ENCODE data around the gene SYNE2. TPM values are rescaled to one million over a fixed set of nuclear protein-coding genes. Genes with fewer than 3 reads are reported as not detected.
"Not testable (repeated sequence)": the region's sequence is repeated elsewhere in the genome, so short reads cannot be mapped to it uniquely, and the experiment has no call there.

SYNE2 gene
- total RNA-seq, 2 donors from 2014 or later, result 39.4 to 41.0 TPM

DNA sequence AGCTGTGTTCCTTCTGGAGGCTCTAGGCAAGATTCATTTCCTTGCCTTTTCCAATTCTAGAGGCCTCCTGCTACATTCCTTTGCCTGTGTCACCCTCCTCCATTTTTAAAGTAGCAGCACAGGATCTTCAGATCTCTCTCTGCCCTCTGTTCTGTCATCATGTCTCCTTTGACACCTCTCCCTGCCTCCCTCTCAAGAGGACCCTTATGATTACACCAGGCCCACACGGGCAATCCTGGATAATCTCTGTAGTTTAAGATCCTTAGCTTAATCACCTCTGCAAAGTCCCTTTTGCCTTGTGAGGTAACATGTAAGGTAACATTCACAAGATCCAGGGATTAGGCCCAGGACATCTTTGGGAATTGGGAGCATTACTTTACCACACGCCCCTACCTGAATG, 155.2 kb downstream of the SYNE2 start:
- Mint-ChIP-seq H3K9me3 (no peaks in the 10 kb centered on the region), H3K36me3 (peaks cover 0 to 5% of the 10 kb centered on the region in 2 donors), H3K27ac (no peak overlapping the region)
- no peak for DNase-seq (ENCODE audit: low spot score in 2 of 2)
- ATAC-seq, result no peak

DNA sequence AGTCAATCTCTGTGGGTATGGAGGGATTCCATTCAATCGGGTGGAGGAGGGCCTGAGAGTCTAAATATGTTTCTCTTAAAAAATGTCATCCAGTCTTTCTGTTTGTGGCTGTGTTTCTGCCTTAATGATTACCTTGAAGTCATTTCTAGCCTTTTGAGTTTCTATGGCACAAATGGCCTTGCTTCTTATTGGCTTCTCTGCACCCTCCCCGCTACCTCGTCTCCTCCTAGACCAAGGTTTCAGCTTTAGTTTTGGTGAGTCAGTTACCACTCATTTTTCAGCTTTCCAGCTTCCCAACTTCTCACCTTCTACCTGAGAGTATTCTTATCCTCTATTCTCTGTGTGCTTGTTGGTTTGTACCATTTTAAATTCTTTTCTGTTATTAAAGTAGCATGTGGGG, 159.2 kb downstream of the SYNE2 start:
- ATAC-seq (peak; percentile 34 to 75), DNase-seq (ENCODE audit: low spot score in 2 of 2) (no peak)
- H3K36me3 Mint-ChIP-seq, result peaks cover 0 to 5% of the 10 kb centered on the region in 2 donors
- peak overlapping the region; percentile 49 to 72 for H3K27ac Mint-ChIP-seq
- H3K9me3 Mint-ChIP-seq, result no peaks in the 10 kb centered on the region

DNA sequence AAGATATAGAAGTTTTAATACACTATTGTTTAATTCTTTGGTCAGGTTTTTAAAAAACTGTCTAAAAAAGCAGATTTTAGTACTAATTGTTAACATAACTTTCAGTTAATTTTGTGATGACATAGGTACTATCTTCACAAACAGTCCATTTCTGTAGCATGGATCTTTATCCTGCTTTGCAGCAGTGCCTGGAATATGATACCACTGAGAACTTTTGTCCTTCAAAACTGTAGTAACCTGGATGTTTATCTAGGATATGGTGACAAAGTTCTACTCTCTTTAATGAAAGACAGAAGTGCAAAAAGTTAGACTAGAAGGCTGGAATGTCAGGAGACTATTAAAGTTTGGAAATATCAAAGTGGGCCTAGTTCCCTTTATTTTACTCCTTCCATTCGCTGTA, 159.9 kb downstream of the SYNE2 start:
- ATAC-seq (no peak), DNase-seq (ENCODE audit: low spot score in 2 of 2) (no peak)
- H3K9me3 Mint-ChIP-seq, result no peaks in the 10 kb centered on the region
- H3K27ac Mint-ChIP-seq, result no peak overlapping the region
- H3K36me3 Mint-ChIP-seq, result peaks cover 0 to 5% of the 10 kb centered on the region in 2 donors

DNA sequence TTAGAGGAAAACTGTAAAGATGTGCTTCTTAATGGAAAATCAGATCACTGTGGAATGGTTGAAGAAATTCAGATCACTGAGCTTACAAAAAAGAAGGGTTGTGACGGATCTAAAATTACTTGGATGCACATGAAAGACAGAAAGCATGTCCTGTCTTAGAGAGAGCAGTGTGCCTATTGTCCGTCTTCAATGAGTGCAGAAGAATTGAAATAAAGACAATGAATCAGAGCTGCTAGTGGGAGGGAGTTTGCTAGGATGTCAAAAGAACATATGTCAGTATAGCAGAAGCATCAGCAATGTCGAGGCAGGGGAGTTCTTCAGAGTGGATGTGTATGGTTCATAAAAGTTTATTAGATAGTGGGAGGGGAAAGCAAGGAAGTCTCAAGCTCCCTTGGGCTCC, 172.7 kb downstream of the SYNE2 start:
- Mint-ChIP-seq H3K27ac (no peak overlapping the region), H3K36me3 (peaks cover 5 to 13% of the 10 kb centered on the region in 2 donors), H3K9me3 (no peaks in the 10 kb centered on the region)
- DNase-seq (ENCODE audit: low spot score in 2 of 2) (no peak), ATAC-seq (no peak)

DNA sequence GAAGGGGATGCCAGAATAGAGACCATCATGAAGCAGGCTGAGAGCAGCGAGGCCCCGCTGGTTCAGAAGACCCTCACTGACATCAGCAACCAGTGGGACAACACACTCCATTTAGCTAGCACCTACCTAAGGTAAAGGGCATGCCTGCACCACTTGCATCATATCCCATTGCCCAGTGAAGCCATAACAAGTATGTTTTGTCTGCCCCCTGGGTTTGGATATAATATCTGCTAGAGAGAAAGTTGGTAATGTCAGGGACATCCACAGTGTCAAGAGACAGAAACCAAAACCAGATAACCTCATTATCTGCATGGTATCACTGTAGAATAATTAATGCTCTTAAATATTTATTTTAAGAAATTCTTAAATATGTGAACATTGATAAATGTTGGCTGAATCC, 173.8 kb downstream of the SYNE2 start:
- peaks cover 5 to 11% of the 10 kb centered on the region in 2 donors for H3K36me3 Mint-ChIP-seq
- no peak overlapping the region for H3K27ac Mint-ChIP-seq
- DNase-seq (ENCODE audit: low spot score in 2 of 2), result no peak
- no peaks in the 10 kb centered on the region for H3K9me3 Mint-ChIP-seq
- no peak for ATAC-seq

DNA sequence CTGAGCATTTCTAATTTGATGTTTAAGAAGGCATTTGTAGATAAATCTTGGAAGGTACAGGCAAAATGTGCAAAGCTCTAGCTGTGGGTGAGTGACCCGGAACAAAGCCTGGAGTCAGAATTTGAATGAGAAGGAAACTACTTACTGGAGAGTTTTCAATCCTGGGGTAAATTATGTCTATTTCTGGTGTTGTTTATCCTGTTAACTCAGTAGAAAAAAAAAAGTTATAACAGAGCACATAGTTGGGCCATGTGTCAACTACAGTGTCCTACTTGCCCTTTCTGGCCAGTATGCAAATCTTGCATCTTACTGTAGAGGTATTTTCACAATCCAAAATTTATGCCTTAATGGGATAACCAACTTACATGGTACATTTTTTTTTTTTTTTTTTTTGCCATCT, 182.3 kb downstream of the SYNE2 start:
- Mint-ChIP-seq H3K36me3 (peaks cover 8 to 12% of the 10 kb centered on the region in 2 donors), H3K9me3 (no peaks in the 10 kb centered on the region), H3K27ac (no peak overlapping the region)
- DNase-seq (ENCODE audit: low spot score in 2 of 2) (no peak), ATAC-seq (no peak)

DNA sequence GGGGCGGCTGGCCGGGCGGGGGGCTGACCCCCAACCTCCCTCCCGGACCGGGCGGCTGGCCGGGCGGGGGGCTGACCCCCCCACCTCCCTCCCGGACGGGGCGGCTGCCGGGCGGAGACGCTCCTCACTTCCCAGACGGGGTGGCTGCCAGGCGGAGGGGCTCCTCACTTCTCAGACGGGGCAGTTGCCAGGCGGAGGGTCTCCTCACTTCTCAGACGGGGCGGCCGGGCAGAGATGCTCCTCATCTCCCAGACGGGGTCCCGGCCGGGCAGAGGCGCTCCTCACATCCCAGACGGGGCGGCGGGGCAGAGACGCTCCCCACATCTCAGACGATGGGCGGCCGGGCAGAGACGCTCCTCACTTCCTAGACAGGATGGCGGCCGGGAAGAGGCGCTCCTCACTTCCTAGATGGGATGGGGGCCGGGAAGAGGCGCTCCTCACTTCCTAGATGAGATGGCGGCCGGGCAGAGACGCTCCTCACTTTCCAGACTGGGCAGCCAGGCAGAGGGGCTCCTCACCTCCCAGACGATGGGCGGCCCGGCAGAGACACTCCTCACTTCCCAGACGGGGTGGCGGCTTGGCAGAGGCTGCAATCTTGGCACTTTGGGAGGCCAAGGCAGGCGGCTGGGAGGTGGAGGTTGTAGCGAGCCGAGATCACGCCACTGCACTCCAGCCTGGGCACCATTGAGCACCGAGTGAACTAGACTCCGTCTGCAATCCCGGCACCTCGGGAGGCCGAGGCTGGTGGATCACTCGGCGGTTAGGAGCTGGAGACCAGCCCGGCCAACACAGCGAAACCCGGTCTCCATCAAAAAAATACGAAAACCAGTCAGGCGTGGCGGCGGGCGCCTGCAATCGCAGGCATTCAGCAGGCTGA, 185.3 kb downstream of the SYNE2 start:
- not testable (repeated sequence) for DNase-seq (ENCODE audit: low spot score in 2 of 2); ATAC-seq; H3K9me3 Mint-ChIP-seq
- Mint-ChIP-seq H3K36me3 (peaks cover 15 to 16% of the 10 kb centered on the region in 2 donors), H3K27ac (peak overlapping the region in 1 of 2 donors; percentile 68)

DNA sequence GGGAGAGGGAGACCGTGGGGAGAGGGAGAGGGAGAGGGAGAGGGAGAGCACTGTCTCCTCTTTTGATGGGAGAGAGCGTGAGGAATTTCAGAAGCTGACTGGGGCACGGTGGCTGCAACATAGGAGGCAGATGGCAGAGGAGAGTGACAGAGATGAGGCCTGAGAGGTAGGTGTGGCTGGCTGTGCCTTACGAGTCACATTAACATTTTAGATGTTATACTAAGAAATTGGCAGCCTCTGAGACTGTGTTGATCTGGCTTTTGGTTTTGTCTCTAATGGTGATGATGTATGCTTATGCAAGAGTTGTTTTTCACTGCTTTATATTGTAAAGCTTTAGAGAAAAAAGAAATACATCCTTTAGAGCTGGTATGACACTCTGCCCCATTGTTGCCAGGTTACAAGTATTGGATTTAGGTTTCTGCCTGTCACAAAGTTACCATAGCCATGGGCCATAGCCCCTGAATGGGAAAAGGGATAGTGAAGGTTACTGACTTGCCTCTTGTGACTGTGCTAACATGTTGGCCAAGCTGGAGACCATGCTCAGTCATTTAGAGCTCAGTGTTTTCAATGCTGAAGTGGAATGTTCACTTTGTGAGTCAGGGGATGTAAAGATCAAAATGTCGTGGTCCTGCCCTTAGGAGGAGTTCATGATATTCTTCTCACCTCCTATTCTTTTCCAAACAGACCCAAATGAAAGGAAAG, 186.2 kb downstream of the SYNE2 start:
- DNase-seq (ENCODE audit: low spot score in 2 of 2), result no peak
- peak in 1 of 2 donors; percentile 24 for ATAC-seq
- H3K36me3 Mint-ChIP-seq, result peaks cover 16 to 19% of the 10 kb centered on the region in 2 donors
- peak overlapping the region in 1 of 2 donors; percentile 68 for H3K27ac Mint-ChIP-seq
- peaks cover 0 to 7% of the 10 kb centered on the region in 2 donors for H3K9me3 Mint-ChIP-seq

DNA sequence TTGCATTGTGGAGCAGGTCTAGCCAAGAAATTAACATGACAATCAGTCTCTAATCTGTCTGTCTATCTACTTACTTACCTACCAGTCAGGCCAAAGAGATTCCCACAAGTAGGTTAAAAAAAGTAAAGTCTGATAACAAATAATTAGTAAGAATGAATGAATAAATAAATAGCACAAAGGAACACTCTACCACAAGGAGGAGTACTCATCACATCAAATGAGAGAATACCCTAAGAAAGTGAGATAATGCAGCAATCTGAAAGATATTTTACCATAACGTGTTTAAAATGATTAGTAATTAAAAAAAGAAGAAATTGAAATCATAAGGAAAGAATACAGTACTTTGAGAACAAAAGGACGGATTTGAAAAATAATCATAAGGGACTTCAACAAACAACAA, 187.2 kb downstream of the SYNE2 start:
- Mint-ChIP-seq H3K36me3 (peaks cover 16 to 26% of the 10 kb centered on the region in 2 donors), H3K9me3 (peaks cover 4 to 7% of the 10 kb centered on the region in 2 donors), H3K27ac (no peak overlapping the region)
- no peak for DNase-seq (ENCODE audit: low spot score in 2 of 2)
- no peak for ATAC-seq

DNA sequence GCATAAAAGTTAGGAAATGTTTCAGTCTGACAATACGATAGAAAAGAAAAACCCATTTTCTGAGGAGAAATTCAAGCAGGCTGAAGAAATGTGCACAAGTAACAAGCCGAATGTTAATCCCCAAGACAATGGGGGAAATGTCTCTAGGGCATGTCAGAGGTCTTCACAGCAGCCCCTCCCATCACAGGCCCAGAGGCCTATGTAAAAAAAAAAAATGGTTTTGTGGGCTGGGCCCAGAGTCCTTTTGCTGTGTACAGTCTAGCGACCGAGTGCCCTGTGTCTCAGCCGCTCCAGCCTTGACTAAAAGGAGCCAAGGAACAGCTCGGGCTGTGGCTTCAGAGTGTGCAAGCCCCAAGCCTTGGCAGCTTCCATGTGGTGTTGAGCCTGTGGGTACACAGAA, 190.5 kb downstream of the SYNE2 start:
- peaks cover 14 to 17% of the 10 kb centered on the region in 2 donors for H3K36me3 Mint-ChIP-seq
- not testable (repeated sequence) for H3K9me3 Mint-ChIP-seq; H3K27ac Mint-ChIP-seq; DNase-seq (ENCODE audit: low spot score in 2 of 2); ATAC-seq

DNA sequence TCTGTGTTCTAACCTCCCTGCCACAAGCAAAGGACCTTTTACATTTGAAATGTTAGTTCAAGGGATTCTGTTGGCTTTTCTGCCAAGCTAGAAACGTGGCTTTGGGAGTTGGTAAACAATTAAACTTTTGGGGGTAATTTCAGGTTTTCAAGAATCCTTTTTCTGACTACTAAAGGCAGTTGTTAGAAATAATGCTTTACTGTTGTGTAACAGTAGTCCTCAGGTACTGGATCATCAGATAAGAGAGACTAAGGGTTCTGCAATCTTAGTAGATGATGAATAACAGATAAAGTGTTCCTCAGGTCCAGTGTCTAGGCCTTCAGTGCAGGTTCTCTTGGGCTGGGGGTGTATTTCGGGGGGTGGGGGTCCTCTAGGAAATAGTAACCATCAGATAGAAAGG, 192.3 kb downstream of the SYNE2 start:
- no peak for DNase-seq (ENCODE audit: low spot score in 2 of 2)
- Mint-ChIP-seq H3K36me3 (peaks cover 9 to 17% of the 10 kb centered on the region in 2 donors), H3K9me3 (peaks cover 4 to 7% of the 10 kb centered on the region in 2 donors), H3K27ac (no peak overlapping the region)
- no peak for ATAC-seq

DNA sequence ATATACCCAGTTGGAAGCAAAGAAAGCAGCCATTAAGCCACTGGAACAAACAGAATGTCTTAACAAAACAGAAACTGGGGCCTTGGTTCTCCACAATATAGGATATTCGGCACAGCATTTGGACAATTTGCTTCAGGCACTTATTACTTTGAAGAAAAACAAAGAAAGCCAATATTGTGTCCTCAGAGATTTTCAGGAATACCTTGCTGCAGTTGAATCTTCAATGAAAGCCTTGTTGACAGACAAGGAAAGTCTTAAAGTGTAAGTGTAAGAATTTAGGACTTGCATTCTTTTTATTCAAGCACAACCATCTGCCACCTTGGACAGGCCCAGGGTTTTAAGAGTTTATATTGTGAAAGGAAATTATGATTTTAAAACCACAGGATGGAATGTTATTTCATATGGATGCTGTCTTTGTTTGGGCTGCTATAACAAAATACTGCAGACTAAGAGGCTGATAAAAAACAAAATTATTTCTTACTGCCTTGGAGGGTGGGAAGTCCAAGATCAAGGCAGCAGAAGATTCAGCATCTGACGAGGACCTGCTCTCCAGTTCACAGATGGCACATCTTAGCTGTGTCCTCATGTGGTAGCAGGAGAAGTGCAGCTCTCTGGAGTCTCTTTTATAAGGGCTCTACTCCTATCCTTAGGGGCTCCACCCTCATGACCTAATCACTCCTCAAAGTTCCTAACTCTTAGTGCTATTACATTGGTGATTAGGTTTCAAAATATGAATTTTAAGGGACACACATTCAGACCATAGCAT, 197.0 kb downstream of the SYNE2 start:
- ATAC-seq (no peak), DNase-seq (ENCODE audit: low spot score in 2 of 2) (no peak)
- H3K9me3 Mint-ChIP-seq, result peaks cover 0 to under 1% of the 10 kb centered on the region in 2 donors
- H3K27ac Mint-ChIP-seq, result peak overlapping the region in 1 of 2 donors; percentile 50
- H3K36me3 Mint-ChIP-seq, result peaks cover 6 to 11% of the 10 kb centered on the region in 2 donors

DNA sequence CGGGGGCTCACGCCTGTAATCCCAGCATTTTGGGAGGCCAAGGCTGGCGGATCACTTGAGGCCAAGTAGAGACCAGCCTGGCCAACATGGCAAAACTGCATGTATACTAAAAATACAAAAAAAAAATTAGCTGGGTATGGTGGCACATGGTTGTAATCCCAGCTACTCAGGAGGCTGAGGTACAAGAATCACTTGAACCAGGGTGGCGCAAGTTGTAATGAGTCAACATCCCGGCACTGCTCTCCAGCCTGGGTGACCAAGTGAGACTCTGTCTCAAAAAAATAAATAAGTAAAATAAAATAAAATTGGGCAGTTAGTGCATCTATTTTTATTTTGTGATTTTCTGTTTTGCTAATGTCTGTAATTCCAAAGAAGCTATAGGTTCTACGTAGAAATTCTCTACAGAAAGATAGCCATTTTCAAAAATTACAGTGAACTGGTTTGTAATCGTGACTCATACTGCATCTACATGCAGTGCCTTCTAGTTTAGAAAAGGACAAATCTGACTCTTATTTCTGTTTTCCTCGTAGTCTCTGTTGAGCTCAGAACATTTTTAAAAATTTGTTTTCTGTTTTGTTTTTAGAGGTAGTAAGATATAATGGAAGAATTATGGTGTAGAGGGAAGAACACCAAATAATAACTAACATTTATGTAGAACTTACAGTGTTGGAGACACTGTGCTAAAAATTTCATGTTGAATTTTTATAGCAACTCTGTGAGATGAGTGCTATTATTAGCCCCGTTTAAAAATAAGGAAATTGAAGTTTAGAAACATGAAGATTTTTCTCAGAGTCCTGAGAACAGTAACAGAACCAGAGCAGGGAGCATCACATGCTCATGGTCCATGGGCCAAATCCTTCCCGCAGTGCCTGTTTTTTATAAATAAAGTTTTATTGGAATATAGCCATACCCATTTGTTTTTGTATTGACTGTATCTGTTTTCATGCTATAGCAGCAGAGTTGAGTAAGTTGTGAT, 201.2 kb downstream of the SYNE2 start:
- no peak for ATAC-seq
- DNase-seq (ENCODE audit: low spot score in 2 of 2), result no peak
- no peaks in the 10 kb centered on the region for H3K9me3 Mint-ChIP-seq
- H3K36me3 Mint-ChIP-seq, result peaks cover 11 to 14% of the 10 kb centered on the region in 2 donors
- no peak overlapping the region for H3K27ac Mint-ChIP-seq

DNA sequence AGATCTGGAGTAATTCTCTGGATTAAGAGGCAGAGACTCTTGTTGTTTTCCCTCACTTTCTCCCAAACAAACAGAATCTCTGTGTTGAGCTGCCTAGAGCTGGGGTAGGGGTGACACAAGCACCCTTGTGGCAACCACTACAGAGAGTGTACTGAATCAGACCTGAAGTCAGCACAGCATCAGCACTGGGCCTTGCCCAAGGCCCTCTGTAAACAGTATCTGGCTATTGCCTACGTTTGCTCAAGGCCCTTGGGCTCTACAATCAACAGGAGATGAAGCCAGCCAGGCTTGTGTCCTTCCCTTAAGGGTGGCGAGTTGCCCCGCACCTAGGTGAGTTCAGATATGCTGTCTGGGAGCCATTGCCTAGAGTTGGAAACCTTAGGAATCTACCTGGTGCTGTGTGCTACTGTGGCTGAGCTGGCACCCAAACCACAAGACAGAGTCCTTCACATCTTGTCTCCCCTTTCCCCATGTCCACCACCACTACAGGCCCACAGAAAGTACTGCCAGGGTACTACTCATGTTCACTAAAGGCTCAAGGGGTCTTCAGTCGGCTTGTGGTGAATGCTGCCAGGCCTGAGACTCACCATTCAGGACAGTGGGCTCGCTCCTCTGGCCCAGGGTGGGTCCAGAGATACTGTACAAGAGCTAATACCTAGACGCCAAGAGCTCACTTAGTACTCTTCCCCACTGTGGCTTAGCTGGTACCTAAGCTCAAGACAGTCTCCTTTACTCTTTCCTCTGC, 206.8 kb downstream of the SYNE2 start:
- H3K36me3 Mint-ChIP-seq, result peaks cover 5 to 12% of the 10 kb centered on the region in 2 donors
- no peaks in the 10 kb centered on the region for H3K9me3 Mint-ChIP-seq
- peak overlapping the region in 1 of 2 donors; percentile 42 for H3K27ac Mint-ChIP-seq

DNA sequence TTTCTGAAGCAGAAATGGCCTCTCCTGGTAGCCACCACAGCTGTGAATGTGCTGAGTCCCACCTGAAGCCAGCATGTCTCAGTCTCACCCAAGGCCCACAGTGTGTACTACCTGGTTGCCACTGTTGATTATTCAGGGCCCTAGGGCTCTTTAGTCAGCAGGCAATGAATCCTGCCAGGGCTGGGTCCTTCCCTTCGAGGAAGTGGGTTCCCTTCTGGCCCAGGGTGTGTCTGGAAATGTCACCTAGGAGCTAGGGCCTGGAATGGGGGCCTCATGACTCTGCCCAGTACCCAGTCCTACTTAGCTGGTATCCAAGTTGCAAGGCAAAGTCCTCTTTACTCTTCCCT, 207.4 kb downstream of the SYNE2 start:
- Mint-ChIP-seq H3K9me3 (no peaks in the 10 kb centered on the region), H3K36me3 (peaks cover 5 to 12% of the 10 kb centered on the region in 2 donors), H3K27ac (peak overlapping the region in 1 of 2 donors; percentile 42)
- no peak for DNase-seq (ENCODE audit: low spot score in 2 of 2)
- no peak for ATAC-seq

More for the DNA sequence above, 206.8 kb downstream of the SYNE2 start:
- ATAC-seq (no peak), DNase-seq (ENCODE audit: low spot score in 2 of 2) (no peak)

Data from activated naive CD4-positive, alpha-beta T cell treated with anti-CD3 and anti-CD28 coated beads, Interleukin-2, amount 50 U/mL, for 72 hours (primary cell).